ENCODE data around the gene MILR1.

The MILR1 gene

DNA sequence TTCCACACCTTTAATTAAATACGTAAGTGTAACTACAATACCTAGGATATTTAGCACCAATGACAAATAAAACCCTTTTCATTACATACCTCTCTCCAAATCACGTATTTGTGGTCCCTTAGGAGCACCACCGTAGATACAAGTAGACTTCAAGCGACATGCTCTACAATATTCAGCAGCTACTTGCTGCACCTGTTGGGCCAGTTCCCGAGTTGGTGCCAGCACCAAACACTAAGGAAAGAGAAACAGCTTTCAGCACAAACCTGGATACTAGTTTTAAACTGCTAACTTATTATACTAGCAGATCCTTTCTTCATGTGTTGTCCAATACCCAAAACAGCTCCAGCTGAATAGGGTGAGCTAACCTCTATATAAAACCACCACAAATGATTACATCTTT, 54.4 kb downstream of the MILR1 start:
- no peak for DNase-seq (ENCODE audit: low spot score)

DNA sequence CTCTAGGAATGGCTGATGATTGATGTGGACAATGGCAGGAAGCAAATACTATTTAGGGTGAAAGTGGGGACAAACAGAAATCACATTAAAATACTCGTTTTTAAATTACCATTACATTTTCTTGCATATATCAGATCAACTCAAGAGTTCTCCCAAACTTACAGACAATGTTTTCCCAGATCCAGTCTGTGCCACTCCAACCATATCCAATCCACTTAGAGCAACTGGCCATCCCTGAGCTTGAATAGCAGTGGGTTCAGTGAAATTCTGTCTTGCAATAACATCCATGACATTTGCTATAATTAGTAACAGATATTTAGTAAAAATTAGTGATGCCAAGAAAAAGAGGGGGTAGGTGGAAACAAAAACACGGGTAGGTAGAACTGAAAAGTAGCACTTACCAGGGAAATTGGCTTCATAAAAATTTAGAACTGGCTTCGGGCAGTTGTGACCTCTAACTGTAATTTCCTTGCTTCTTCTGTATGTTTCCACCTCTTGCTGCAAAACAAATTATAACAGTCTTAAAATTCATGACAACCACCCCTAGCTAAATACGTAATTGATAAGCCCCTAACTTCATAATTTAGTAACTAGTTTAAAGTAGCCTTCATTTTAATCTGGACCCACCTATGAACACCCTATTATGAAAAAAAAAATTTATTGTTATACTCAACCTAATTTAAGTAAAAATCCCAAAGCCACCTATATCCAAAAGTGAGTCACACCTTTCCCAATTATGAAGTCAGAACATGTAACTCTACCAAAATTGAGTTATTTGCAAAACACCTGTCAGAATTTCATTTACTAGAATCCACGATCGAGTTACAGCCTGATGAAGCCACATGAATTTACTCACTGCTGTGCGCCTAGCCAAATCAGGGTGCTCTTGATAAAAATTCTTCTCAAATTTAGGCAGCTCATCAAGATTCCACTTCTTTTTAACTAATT, 55.2 kb downstream of the MILR1 start:
- no peak for DNase-seq (ENCODE audit: low spot score)

DNA sequence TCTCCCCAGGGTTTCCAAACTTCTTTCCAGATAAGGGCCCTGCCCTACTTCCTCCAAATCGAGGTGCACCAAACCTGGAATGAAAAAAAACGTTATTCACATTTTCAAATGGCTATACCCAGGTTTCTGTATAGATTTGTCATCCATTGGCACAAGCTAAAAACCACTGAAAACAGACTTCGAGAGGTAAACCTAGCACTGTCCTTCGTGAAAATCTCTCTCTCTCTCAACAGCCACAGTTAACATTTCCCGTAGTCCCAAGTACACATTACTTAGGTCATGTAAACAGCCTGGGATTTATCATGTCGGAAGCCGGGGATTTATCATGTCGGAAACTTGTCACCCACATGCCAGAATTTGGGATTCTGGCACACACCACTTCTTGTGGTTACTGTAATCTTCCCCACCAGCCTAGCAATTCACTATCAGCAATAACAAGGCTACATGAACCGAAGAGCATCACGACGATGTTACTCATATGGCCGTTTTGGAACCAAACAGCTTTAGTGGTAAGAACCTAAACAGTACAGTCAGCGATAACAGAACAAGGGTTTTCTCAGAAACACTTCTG, 55.9 kb downstream of the MILR1 start:
- DNase-seq (ENCODE audit: low spot score): peak; percentile 16

DNA sequence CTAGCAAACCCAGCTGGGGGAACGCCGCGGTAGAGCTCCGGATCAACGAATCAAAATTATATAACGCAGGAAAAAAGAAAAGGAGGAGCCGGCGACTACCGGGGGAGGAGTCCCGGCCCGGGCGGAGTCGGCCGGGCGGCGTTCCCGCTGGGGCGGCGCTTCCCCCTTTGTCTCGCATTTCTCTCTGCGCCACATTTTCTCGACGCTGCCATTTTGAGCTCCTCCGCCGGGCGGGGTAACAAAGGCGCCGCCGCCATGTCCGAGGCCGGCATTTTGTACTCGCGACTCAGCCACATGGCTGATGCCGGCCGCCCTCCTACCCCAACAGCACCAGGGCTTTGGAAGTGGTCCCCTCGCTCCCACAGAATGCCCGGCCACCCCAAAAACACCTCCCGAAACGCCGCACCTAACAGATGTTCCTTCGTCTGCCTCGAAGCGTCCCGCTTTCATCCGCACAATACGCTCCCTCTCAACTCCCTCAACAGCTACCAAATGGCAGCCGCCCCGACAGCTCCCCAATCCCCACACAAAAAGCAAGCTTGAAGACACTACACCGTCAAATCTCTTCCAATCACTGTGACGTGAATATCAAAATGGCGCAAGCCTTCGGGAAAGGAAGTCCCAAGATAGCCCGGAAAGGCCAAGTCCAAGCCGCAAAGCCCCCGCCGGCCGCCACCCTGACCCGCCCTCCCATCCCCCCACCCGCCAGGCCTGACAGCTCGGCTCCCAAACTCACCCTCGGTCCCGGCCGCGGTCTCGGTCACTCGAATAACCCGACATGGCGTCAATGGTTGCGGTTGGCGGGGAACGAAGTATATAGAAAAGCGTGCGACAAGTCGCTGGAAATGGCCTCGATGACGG, 56.7 kb downstream of the MILR1 start:
- DNase-seq (ENCODE audit: low spot score): peak; percentile 90

DNA sequence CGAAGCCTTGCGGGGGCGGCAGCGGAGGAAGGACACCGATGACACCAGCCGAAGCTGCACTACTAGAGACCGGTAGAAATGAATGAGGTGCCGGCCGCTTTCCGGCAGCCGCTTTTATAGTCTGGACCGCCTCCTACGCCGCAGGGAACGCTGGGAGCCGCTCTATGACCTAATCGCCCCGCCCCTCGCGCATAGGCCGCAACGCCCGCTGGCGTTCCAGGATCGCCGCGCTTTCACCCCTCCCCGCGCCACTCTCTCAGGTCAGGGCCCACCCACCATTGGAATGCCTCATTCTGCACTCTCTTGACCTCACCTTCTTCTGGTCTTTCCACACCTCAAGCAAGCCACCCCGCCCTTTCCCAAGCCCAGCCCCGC, 57.3 kb downstream of the MILR1 start, which contains the start of gene DDX5:
Gene DDX5, minus strand, starts transcription at position 89 of the 375 bp plus-strand sequence. CDS start 170 bp downstream, outside the sequence.
- DNase-seq (ENCODE audit: low spot score): peak; percentile 95

DNA sequence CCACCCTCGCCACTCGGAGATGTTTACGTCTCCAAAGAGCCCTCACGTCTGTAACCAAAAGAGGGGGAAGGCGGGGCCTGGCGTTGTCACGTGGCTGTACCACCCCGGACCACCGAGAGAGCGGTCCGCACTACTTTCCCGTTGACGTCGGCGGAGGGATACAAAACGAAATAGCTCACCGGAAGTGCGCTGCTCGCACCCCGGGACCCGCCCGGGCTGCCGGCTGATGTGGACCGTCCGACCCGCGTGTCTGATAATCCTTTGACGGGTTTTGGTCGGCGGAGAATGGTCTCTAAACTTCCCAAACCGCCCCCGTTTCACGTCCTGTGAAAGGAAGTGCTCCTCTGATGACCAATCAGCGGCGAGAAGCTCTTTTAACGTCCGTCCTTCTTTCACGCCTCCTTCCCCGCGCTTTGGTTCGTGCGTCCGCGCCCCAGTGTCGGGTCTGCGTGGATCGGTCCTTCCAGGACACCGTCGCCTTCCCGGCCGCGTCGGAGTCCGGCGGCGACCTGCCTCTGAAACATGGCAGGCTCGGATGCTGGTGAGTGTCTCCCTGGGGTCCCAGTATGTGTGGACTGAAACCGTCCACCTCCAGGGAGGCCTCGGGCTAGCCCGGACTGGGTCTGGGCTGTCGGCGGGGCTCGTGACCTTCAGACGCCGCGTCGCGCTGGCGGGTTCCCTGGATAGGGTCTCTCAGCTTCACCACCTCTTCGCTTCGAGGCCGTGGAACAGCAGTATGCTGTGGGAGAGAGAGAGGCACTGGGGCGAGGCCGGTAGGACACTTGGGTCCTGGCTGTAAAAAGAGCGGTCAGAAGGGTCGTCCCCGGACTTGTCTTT, 57.9 kb downstream of the MILR1 start, which contains the start of gene CEP95:
Gene CEP95, plus strand, starts transcription at position 402 of the 837 bp plus-strand sequence. Its CDS starts 121 bp downstream, at position 523.
- DNase-seq (ENCODE audit: low spot score): peak; percentile 96

DNA sequence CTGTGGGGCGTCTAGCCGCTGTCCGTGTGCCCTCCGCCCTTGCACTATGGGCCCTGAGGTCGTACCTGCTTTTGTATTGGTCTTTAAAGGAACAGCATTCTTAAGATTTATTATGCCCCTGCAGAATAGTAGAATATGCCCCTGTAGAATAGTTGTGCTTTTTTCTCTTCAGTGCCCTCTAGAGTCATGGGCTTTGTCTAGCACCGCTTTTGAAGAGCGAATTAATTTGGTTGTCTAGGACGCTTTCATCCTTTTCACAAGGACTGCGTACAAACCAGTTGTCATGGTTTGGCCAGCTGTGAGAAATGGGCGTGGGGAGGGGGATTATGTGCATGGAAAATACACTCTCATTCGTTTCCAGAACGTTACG, 58.5 kb downstream of the MILR1 start:
- peak; percentile 68 for DNase-seq (ENCODE audit: low spot score)

DNA sequence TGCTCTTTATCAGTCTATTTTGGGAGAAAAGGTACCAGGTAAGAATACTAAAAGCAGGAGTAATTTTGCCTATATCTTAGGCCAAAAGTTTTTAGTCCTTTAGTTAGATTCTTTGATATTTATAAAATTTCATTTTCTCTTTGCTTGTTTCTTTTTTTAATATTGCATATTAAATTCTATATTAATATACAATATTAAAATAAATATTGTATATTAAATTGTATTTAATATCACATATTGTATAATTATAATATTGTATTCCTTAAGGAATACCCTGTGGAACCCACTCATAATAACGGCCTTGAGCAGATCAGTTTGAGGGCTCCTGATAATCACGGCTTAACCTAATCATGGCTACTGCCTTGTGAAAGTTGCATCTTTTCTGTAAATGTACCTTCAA, 59.8 kb downstream of the MILR1 start:
- no peak for DNase-seq (ENCODE audit: low spot score)

DNA sequence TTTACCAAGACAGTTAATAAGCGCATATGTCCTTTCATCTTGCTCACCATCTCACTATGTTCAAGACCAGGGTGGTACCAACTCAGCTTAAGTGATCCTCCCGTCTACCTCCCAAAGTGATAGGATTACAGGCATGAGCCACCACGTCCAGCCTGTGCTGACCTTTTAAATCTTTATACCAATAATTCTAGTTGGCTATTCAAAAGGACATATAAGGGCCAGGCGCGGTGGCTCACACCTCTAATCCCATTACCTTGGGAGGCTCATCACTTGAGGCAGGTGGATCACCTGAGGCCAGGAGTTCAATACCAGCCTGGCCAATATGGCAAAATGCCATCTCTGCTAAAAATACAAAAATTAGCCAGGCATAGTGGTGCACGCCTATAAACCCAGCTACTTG, 60.3 kb downstream of the MILR1 start:
- no peak for DNase-seq (ENCODE audit: low spot score)

DNA sequence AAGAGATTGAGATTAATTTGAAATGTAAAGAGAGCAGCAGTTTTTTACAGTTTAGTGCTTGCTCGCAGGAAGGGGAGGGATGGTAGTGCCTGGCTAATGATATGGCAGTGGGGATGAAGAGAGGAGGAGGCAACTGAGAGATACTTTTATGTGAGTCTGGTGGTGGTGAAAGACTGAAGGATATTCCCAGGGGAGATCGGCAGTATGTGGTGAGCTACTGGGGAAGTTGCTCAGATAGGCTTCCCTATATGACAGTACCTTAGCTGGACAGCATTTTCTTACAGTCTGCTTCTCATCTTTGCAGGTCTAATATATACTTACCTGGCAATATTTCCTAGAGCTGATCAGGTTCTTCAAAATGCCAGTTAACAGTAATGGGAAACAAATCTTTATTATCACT, 66.5 kb downstream of the MILR1 start:
- DNase-seq (ENCODE audit: low spot score): no peak

DNA sequence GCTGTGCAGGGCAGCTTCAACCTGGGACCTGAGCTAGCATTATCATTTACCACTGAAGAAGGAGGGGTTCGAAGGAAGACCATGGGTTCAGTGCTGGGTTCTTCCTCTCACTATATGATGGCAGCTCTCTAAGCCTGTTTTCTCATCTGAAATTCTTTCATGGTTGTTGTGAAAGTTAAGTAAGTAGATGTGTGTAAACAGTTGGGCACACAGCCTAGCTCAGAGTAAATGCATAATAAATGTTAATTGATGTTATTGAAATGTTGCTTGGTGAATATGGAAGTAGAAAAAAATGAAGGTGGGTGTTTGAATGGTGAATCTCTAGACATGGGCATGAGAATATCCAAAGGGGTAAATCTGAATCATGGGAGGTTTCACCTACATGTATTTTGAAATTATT, 66.9 kb downstream of the MILR1 start:
- no peak for DNase-seq (ENCODE audit: low spot score)

Measured in putamen (tissue), 1 donor.